ENCODE results near the gene CALML5. TPM values are rescaled to one million over a fixed set of nuclear protein-coding genes. Genes with fewer than 3 reads are reported as not detected.

Gene CALML5
- total and polyA plus RNA-seq, 9 of the 15 experiments (the other 6 are each of a cell fraction or from before 2014, with no cell fraction given) = not detected

DNA sequence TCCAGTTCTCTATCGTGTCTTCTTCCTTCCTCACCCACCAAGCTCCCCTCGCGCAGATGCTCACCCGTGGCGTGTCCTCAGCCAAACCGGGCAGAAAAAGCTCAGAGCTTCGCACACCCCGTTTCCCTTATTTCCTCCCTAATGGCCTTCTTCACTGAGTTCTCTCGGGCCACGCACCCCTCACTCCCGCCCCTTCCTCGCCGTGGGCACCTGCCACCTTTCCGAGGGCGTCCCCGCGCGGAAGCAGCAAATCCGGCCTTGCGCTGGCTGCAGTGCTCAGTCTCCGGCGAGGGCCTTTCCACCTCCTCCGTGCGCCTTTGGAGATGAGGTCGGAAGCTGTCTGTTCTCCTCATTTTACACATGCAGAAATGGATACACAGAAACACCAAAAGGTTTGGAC lies 13.0 kb upstream of the CALML5 start:
- Histone ChIP-seq H3K9me1 (ENCODE audit: control insufficient read depth, insufficient read depth, low read length) (no peaks in the 10 kb centered on the region), H3K36me3 (ENCODE audit: control insufficient read depth, insufficient read depth, low read length) (no peaks in the 10 kb centered on the region), H3K9me3 (replicated peaks; ENCODE audit: control insufficient read depth, insufficient read depth, low read depth, low read length) (no peaks in the 10 kb centered on the region), H3K4me1 (replicated peaks in 1 of 2; ENCODE audit: control insufficient read depth in 2 of 2, insufficient read depth in 2 of 2, low read length in 2 of 2) (peaks cover 29 to 37% of the 10 kb centered on the region in 2 experiments), H2AFZ (ENCODE audit: low read depth, low read length) (no peak overlapping the region), H3K4me3 (no peak overlapping the region), H3K9ac (ENCODE audit: insufficient read depth in 1 of 2, low read depth in 2 of 2, low read length in 2 of 2) (no peak overlapping the region), H3K27ac (ENCODE audit: extremely low read depth, low read depth, low read length) (no peak overlapping the region), H3K79me2 (ENCODE audit: control insufficient read depth, insufficient read depth, low read length) (no peaks in the 10 kb centered on the region), H3K4me2 (ENCODE audit: insufficient read depth, low read length) (no peak overlapping the region), H3K27me3 (ENCODE audit: control insufficient read depth in 2 of 2, insufficient read depth in 2 of 2, low read length in 2 of 2) (no peaks in the 10 kb centered on the region), H4K20me1 (replicated peaks; ENCODE audit: control insufficient read depth, insufficient read depth, low read length) (no peaks in the 10 kb centered on the region)
- FAIRE-seq (no peak), DNase-seq (ENCODE audit: extremely low read depth in 1 of 4, low spot score in 3 of 4) (no peak), ATAC-seq (no peak)
- no TSS peak for BruUV-seq (replicated peaks)
- TF ChIP-seq ZKSCAN3 (CRISPR knock-in tag; IDR thresholded peaks at IDR 0.05) = no peak
- TF ChIP-seq ZNF311 (CRISPR knock-in tag; IDR thresholded peaks at IDR 0.05) = no peak
- TF ChIP-seq PTRF (tag; IDR thresholded peaks at IDR 0.05) = no peak
- TF ChIP-seq, protein P1, sequence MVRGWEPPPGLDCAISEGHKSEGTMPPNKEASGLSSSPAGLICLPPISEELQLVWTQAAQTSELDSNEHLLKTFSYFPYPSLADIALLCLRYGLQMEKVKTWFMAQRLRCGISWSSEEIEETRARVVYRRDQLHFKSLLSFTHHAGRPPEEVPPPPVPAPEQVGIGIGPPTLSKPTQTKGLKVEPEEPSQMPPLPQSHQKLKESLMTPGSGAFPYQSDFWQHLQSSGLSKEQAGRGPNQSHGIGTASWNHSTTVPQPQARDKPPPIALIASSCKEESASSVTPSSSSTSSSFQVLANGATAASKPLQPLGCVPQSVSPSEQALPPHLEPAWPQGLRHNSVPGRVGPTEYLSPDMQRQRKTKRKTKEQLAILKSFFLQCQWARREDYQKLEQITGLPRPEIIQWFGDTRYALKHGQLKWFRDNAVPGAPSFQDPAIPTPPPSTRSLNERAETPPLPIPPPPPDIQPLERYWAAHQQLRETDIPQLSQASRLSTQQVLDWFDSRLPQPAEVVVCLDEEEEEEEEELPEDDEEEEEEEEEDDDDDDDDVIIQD (CRISPR knock-in tag; IDR thresholded peaks at IDR 0.05) = no peak
- in situ Hi-C loops (cut with MboI) = no loop called here
- CTCF ChIA-PET (ENCODE audit: low intra/inter-chr PET ratio) = no interaction called here
- intact Hi-C loops (cut with micrococcal nuclease) = no loop called here
- 88% methylated on average over 16 of the region's 25 CpGs for WGBS (ENCODE audit: insufficient coverage, low coverage, missing lambda C conversion rate)
- POLR2A ChIA-PET = no interaction called here

DNA sequence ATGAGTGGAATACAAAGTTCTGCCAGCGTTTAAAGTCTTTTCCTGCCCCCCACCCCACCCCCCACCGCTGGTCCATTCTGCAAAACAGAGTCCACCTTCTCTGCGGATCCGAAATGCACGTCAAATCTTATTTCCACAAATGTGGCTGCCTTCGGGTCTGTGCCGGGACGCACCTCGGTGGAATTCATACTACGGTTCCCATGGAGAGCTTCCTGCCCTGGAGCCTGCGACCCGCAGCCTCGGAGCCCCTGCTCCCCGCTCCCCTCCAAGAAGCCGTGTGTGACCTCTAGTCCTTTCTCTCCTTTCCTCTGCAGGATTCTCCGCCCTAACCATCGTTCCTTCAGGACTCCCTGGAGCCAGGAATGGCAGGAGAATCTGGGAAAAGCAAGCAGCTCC lies 12.5 kb upstream of the CALML5 start:
- H2AFZ ChIP-seq (ENCODE audit: low read depth, low read length) = no peak overlapping the region
- POLR2A ChIA-PET = no interaction called here
- no peaks in the 10 kb centered on the region for H4K20me1 ChIP-seq (replicated peaks; ENCODE audit: control insufficient read depth, insufficient read depth, low read length)
- intact Hi-C loops (cut with micrococcal nuclease) (no loop called here), in situ Hi-C loops (cut with MboI) (no loop called here)
- no peak overlapping the region for H3K27ac ChIP-seq (ENCODE audit: extremely low read depth, low read depth, low read length)
- no peak overlapping the region for H3K4me3 ChIP-seq
- H3K4me2 ChIP-seq (ENCODE audit: insufficient read depth, low read length) = no peak overlapping the region
- no peaks in the 10 kb centered on the region for H3K79me2 ChIP-seq (ENCODE audit: control insufficient read depth, insufficient read depth, low read length)
- no peaks in the 10 kb centered on the region for H3K9me1 ChIP-seq (ENCODE audit: control insufficient read depth, insufficient read depth, low read length)
- 87% methylated on average over 16 of the region's 17 CpGs for WGBS (ENCODE audit: insufficient coverage, low coverage, missing lambda C conversion rate)
- no peak overlapping the region for H3K9ac ChIP-seq (ENCODE audit: insufficient read depth in 1 of 2, low read depth in 2 of 2, low read length in 2 of 2)
- TF ChIP-seq NCOA4 (IDR thresholded peaks at IDR 0.05; ENCODE audit: partially characterized antibody) = no peak
- TF ChIP-seq ZNF696 (CRISPR knock-in tag; conservative IDR thresholded peaks at IDR 0.05) = no peak
- TF ChIP-seq, protein P2, sequence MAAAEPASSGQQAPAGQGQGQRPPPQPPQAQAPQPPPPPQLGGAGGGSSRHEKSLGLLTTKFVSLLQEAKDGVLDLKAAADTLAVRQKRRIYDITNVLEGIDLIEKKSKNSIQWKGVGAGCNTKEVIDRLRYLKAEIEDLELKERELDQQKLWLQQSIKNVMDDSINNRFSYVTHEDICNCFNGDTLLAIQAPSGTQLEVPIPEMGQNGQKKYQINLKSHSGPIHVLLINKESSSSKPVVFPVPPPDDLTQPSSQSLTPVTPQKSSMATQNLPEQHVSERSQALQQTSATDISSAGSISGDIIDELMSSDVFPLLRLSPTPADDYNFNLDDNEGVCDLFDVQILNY (CRISPR knock-in tag; IDR thresholded peaks at IDR 0.05) = no peak
- TF ChIP-seq SRSF9 (IDR thresholded peaks at IDR 0.05; ENCODE audit: borderline replicate concordance, low read depth, low read length) = no peak
- TF ChIP-seq KLF13 (tag; IDR thresholded peaks at IDR 0.05; ENCODE audit: borderline replicate concordance, low read depth) = no peak
- TF ChIP-seq ZKSCAN3 (CRISPR knock-in tag; IDR thresholded peaks at IDR 0.05) = no peak
- TF ChIP-seq, protein P3, sequence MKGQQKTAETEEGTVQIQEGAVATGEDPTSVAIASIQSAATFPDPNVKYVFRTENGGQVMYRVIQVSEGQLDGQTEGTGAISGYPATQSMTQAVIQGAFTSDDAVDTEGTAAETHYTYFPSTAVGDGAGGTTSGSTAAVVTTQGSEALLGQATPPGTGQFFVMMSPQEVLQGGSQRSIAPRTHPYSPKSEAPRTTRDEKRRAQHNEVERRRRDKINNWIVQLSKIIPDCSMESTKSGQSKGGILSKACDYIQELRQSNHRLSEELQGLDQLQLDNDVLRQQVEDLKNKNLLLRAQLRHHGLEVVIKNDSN (CRISPR knock-in tag; IDR thresholded peaks at IDR 0.05) = no peak
- no peak for TF ChIP-seq ADNP (tag; IDR thresholded peaks at IDR 0.05)
- no peaks in the 10 kb centered on the region for H3K36me3 ChIP-seq (ENCODE audit: control insufficient read depth, insufficient read depth, low read length)
- no peaks in the 10 kb centered on the region for H3K9me3 ChIP-seq (replicated peaks; ENCODE audit: control insufficient read depth, insufficient read depth, low read depth, low read length)
- FAIRE-seq (no peak), ATAC-seq (no peak), DNase-seq (ENCODE audit: extremely low read depth in 1 of 4, low spot score in 3 of 4) (no peak)
- CTCF ChIA-PET (ENCODE audit: low intra/inter-chr PET ratio) = no interaction called here
- H3K4me1 ChIP-seq (replicated peaks in 1 of 2; ENCODE audit: control insufficient read depth in 2 of 2, insufficient read depth in 2 of 2, low read length in 2 of 2) = peaks cover 29 to 39% of the 10 kb centered on the region in 2 experiments
- no peaks in the 10 kb centered on the region for H3K27me3 ChIP-seq (ENCODE audit: control insufficient read depth in 2 of 2, insufficient read depth in 2 of 2, low read length in 2 of 2)
- BruUV-seq (replicated peaks) = no TSS peak
